Panc1 (cell line): ENCODE data around the gene EEF1A2.

Experiments used
- TF ChIP-seq, protein P1 (sequence below), 2 experiments: IDR thresholded peaks; 2 replicates each; pipeline ENCODE4 v1.6.1; 2011 to 2012; ENCODE audit warnings: low read depth in 2 of 2, control low read depth in 1 of 2, low read length in 1 of 2, mild to moderate bottlenecking in 1 of 2, moderate library complexity in 1 of 2; ENCODE audit not compliant: insufficient read depth in 1 of 2
- TF ChIP-seq, protein P2 (sequence below): fragments of 450-650 bp; IDR thresholded peaks from 2 replicates; pipeline ENCODE4 v1.5.1; 2017; ENCODE audit warnings: mild to moderate bottlenecking

DNA sequence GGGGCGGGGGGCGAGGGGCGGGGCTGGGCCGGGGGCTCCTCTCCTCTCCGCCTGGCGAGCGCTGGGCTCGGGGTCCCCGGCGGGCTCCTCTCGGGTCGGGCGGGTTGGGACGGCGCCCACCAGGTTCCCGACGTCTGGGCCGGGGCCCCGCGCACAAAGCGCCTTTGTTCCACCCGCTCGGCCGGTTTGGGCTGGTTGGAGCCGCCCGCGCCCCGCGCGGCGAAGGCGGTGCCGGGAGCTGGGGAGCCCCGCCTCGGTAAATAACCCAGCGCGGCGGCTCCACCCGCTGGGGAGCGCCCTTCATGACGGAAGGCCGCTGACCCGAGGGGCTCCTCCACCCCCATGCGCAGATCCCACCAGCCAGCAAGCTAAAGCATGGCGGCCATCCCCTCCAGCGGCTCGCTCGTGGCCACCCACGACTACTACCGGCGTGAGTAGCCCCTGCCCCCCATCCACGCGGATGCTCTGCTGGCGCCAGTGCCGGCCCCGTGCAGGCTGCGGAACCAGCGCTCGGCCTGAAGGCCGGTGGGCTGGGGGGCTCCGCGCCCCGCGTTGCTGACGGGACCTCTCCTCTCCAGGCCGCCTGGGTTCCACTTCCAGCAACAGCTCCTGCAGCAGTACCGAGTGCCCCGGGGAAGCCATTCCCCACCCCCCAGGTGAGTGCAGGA is 22.2 kb upstream of the EEF1A2 start:
- TF ChIP-seq, protein P1, sequence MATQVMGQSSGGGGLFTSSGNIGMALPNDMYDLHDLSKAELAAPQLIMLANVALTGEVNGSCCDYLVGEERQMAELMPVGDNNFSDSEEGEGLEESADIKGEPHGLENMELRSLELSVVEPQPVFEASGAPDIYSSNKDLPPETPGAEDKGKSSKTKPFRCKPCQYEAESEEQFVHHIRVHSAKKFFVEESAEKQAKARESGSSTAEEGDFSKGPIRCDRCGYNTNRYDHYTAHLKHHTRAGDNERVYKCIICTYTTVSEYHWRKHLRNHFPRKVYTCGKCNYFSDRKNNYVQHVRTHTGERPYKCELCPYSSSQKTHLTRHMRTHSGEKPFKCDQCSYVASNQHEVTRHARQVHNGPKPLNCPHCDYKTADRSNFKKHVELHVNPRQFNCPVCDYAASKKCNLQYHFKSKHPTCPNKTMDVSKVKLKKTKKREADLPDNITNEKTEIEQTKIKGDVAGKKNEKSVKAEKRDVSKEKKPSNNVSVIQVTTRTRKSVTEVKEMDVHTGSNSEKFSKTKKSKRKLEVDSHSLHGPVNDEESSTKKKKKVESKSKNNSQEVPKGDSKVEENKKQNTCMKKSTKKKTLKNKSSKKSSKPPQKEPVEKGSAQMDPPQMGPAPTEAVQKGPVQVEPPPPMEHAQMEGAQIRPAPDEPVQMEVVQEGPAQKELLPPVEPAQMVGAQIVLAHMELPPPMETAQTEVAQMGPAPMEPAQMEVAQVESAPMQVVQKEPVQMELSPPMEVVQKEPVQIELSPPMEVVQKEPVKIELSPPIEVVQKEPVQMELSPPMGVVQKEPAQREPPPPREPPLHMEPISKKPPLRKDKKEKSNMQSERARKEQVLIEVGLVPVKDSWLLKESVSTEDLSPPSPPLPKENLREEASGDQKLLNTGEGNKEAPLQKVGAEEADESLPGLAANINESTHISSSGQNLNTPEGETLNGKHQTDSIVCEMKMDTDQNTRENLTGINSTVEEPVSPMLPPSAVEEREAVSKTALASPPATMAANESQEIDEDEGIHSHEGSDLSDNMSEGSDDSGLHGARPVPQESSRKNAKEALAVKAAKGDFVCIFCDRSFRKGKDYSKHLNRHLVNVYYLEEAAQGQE (IDR thresholded peaks at IDR 0.05; ENCODE audit: insufficient read depth in 1 of 2, low read depth in 2 of 2, low read length in 1 of 2): no peak
- TF ChIP-seq, protein P2, sequence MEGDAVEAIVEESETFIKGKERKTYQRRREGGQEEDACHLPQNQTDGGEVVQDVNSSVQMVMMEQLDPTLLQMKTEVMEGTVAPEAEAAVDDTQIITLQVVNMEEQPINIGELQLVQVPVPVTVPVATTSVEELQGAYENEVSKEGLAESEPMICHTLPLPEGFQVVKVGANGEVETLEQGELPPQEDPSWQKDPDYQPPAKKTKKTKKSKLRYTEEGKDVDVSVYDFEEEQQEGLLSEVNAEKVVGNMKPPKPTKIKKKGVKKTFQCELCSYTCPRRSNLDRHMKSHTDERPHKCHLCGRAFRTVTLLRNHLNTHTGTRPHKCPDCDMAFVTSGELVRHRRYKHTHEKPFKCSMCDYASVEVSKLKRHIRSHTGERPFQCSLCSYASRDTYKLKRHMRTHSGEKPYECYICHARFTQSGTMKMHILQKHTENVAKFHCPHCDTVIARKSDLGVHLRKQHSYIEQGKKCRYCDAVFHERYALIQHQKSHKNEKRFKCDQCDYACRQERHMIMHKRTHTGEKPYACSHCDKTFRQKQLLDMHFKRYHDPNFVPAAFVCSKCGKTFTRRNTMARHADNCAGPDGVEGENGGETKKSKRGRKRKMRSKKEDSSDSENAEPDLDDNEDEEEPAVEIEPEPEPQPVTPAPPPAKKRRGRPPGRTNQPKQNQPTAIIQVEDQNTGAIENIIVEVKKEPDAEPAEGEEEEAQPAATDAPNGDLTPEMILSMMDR: no peak; the same call in 1 of the 2 replicates
